Measurements from ENCODE around the gene PATE4. TPM values are rescaled to one million over a fixed set of nuclear protein-coding genes. Genes with fewer than 3 reads are reported as not detected.
"Not testable (repeated sequence)": the region's sequence is repeated elsewhere in the genome, so short reads cannot be mapped to it uniquely, and the experiment has no call there.

Gene PATE4
- not detected for total RNA-seq

GRCh38 chr11:125833016-125833415 lies at the start of gene PATE4:
Gene PATE4 (plus strand): TSS chr11:125833316. CDS start chr11:125833360, 44 bp downstream.
- Histone ChIP-seq H3K9me3 (ENCODE audit: low read depth, low read length) (no peaks in the 10 kb centered on the region), H3K4me3 (ENCODE audit: low read length) (no peak within 1 kb of the TSS), H3K4me1 (ENCODE audit: insufficient read depth, low read length) (no peaks in the 10 kb centered on the region), H3K27me3 (ENCODE audit: insufficient read depth, low read length) (no peaks in the 10 kb centered on the region)

- no peaks in the 10 kb centered on the region for H3K9me3 ChIP-seq (ENCODE audit: low read depth, low read length)
- no peaks in the 10 kb centered on the region for H3K27me3 ChIP-seq (ENCODE audit: insufficient read depth, low read length)
- H3K4me1 ChIP-seq (ENCODE audit: insufficient read depth, low read length), result no peaks in the 10 kb centered on the region
- no peak overlapping the region for H3K4me3 ChIP-seq (ENCODE audit: low read length)
Observed at GRCh38 chr11:125784678-125785077, 48.4 kb upstream of the PATE4 start.

GRCh38 chr11:125787827-125788226 lies 45.3 kb upstream of the PATE4 start, which contains the start of gene PATE3:
Gene PATE3 (plus strand): TSS chr11:125788127. CDS start chr11:125788152, 25 bp downstream.
- no peaks in the 10 kb centered on the region for H3K4me1 ChIP-seq (ENCODE audit: insufficient read depth, low read length)
- no peak within 1 kb of the TSS for H3K4me3 ChIP-seq (ENCODE audit: low read length)
- no peaks in the 10 kb centered on the region for H3K9me3 ChIP-seq (ENCODE audit: low read depth, low read length)
- no peaks in the 10 kb centered on the region for H3K27me3 ChIP-seq (ENCODE audit: insufficient read depth, low read length)

DNA sequence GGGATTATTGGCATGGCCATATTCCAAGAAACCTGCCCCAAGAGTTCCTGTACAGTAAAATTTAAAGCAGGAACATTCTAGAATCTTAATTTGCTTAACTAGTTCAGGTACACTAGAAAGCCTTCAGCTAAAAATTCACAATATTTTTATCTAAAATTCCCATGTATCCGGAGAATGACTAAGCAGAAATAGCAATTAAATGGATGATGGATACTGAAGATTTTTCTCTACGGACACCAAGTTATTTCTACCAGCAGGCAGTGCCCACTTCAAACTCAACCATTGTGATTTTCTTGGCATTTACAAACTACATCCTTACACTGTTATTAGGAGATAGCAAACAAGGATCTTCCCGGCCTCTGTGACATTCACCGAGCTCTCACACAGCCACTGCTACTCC lies 42.3 kb upstream of the PATE4 start:
- Histone ChIP-seq H3K9me3 (ENCODE audit: low read depth, low read length) (peaks cover 11% of the 10 kb centered on the region), H3K27me3 (ENCODE audit: insufficient read depth, low read length) (peaks cover 3% of the 10 kb centered on the region), H3K4me1 (ENCODE audit: insufficient read depth, low read length) (no peaks in the 10 kb centered on the region), H3K4me3 (ENCODE audit: low read length) (no peak overlapping the region)

- Histone ChIP-seq H3K4me1 (ENCODE audit: insufficient read depth, low read length) (no peaks in the 10 kb centered on the region), H3K27me3 (ENCODE audit: insufficient read depth, low read length) (peaks cover 3% of the 10 kb centered on the region), H3K9me3 (ENCODE audit: low read depth, low read length) (peaks cover 25% of the 10 kb centered on the region), H3K4me3 (ENCODE audit: low read length) (no peak overlapping the region)
Observed at GRCh38 chr11:125797641-125798040, 35.5 kb upstream of the PATE4 start.

DNA sequence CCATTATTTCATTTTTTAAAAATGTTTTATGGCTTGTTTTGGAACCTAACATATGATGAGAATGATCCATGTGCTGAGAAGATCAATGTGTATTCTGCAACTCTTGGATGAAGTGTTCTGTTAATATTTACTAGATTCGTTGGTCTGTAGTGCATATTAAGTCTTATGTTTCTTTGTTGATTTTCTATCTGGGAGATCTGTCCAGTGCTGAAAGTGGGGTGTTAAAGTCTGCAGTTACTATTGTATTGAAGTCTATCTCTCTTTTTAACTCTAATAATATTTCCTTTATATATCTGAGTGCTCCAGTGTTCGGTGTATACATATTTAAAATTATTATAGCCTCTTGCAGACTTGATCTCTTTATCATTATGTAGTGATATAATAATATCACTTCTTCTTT lies 33.3 kb upstream of the PATE4 start:
- H3K4me3 ChIP-seq (ENCODE audit: low read length), result no peak overlapping the region
- no peaks in the 10 kb centered on the region for H3K27me3 ChIP-seq (ENCODE audit: insufficient read depth, low read length)
- peaks cover 22% of the 10 kb centered on the region for H3K9me3 ChIP-seq (ENCODE audit: low read depth, low read length)
- H3K4me1 ChIP-seq (ENCODE audit: insufficient read depth, low read length), result no peaks in the 10 kb centered on the region

DNA sequence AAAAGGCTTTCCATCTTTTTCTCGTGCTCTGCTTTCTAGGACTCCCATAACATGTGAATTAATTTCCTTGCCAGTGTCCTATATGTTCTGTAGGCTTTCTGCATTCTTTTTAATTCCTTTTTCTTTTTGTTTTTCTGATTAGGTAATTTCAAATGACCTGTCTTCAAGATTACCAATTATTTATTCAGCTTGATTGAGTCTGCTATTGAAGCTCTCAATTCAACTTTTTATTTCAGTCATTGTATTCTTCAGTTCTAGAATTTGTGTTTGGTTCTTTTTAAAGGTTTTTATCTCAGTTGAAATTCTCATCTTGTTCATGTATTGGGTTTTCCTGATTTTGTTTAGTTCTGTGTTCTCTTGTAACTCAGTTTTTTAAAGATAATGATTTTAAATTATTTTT lies 30.7 kb upstream of the PATE4 start:
- Histone ChIP-seq H3K4me1 (ENCODE audit: insufficient read depth, low read length) (no peaks in the 10 kb centered on the region), H3K27me3 (ENCODE audit: insufficient read depth, low read length) (no peaks in the 10 kb centered on the region), H3K4me3 (ENCODE audit: low read length) (no peak overlapping the region), H3K9me3 (ENCODE audit: low read depth, low read length) (peaks cover 16% of the 10 kb centered on the region)

DNA sequence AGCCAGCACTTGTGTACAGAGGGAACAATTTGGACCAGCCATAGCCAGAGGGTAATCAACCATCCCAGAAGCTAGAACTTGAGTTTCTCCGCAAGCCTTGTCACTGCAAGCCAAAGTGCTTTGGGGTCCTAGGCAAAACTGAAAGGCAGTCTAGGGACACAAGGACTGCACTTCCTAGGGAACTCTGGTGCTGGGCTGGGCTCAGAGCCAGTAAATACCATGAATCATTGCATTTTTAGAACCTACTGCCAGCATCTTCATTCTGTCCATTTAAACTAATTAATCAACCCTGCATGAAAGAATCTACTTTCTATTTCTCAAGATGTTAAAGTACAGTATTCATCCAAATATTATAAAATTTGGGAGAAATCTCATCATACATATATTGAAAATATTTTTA lies 25.2 kb upstream of the PATE4 start:
- Histone ChIP-seq H3K9me3 (ENCODE audit: low read depth, low read length) (peaks cover 8% of the 10 kb centered on the region), H3K4me3 (ENCODE audit: low read length) (no peak overlapping the region), H3K4me1 (ENCODE audit: insufficient read depth, low read length) (no peaks in the 10 kb centered on the region), H3K27me3 (ENCODE audit: insufficient read depth, low read length) (no peaks in the 10 kb centered on the region)

GRCh38 chr11:125835748-125836147 lies 2.6 kb downstream of the PATE4 start:
- no peak overlapping the region for H3K4me3 ChIP-seq (ENCODE audit: low read length)
- H3K9me3 ChIP-seq (ENCODE audit: low read depth, low read length), result no peaks in the 10 kb centered on the region
- no peaks in the 10 kb centered on the region for H3K27me3 ChIP-seq (ENCODE audit: insufficient read depth, low read length)
- no peaks in the 10 kb centered on the region for H3K4me1 ChIP-seq (ENCODE audit: insufficient read depth, low read length)

GRCh38 chr11:125842321-125842948 lies 9.3 kb downstream of the PATE4 start:
- Histone ChIP-seq H3K4me1 (ENCODE audit: insufficient read depth, low read length) (no peaks in the 10 kb centered on the region), H3K4me3 (ENCODE audit: low read length) (no peak overlapping the region), H3K9me3 (ENCODE audit: low read depth, low read length) (peaks cover 15% of the 10 kb centered on the region), H3K27me3 (ENCODE audit: insufficient read depth, low read length) (no peaks in the 10 kb centered on the region)

GRCh38 chr11:125846188-125846587 lies 13.1 kb downstream of the PATE4 start:
- peaks cover 15% of the 10 kb centered on the region for H3K9me3 ChIP-seq (ENCODE audit: low read depth, low read length)
- H3K4me1 ChIP-seq (ENCODE audit: insufficient read depth, low read length), result no peaks in the 10 kb centered on the region
- no peaks in the 10 kb centered on the region for H3K27me3 ChIP-seq (ENCODE audit: insufficient read depth, low read length)
- H3K4me3 ChIP-seq (ENCODE audit: low read length), result no peak overlapping the region

DNA sequence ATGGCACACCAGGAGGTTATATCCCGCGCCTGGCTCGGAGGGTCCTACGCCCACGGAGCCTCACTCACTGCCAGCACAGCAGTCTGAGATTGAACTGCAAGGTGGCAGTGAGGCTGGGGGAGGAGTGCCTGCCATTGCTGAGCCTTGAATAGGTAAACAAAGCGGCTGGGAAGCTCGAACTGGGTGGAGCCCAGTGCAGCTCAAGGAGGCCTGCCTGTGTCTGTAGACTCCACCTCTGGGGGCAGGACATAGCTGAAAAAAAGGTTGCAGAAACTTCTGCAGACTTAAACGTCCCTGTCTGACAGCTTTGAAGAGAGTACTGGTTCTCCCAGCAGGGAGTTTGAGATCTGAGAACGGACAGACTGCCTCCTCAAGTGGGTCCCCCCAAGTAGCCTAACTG lies 24.6 kb downstream of the PATE4 start:
- peaks cover 11% of the 10 kb centered on the region for H3K27me3 ChIP-seq (ENCODE audit: insufficient read depth, low read length)
- H3K9me3 ChIP-seq (ENCODE audit: low read depth, low read length); H3K4me3 ChIP-seq (ENCODE audit: low read length); H3K4me1 ChIP-seq (ENCODE audit: insufficient read depth, low read length): not testable (repeated sequence)

- H3K4me1 ChIP-seq (ENCODE audit: insufficient read depth, low read length); H3K4me3 ChIP-seq (ENCODE audit: low read length); H3K27me3 ChIP-seq (ENCODE audit: insufficient read depth, low read length); H3K9me3 ChIP-seq (ENCODE audit: low read depth, low read length): not testable (repeated sequence)
Observed at GRCh38 chr11:125862786-125863185, 29.7 kb downstream of the PATE4 start.

DNA sequence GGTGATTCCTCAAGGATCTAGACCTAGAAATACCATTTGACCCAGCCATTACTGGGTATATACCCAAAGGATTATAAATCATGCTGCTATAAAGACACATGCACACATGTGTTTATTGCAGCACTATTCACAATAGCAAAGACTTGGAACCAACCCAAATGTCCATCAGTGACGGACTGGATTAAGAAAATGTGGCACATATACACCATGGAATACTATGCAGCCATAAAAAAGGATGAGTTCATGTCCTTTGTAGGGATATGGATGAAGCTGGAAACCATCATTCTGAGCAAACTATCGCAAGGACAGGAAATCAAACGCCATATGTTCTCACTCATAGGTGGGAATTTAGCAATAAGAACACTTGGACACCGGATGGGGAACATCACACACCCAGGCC lies 32.2 kb downstream of the PATE4 start:
- H3K27me3 ChIP-seq (ENCODE audit: insufficient read depth, low read length); H3K4me3 ChIP-seq (ENCODE audit: low read length); H3K4me1 ChIP-seq (ENCODE audit: insufficient read depth, low read length); H3K9me3 ChIP-seq (ENCODE audit: low read depth, low read length): not testable (repeated sequence)

GRCh38 chr11:125869521-125869920 lies 36.4 kb downstream of the PATE4 start:
- Histone ChIP-seq H3K27me3 (ENCODE audit: insufficient read depth, low read length) (no peaks in the 10 kb centered on the region), H3K9me3 (ENCODE audit: low read depth, low read length) (no peaks in the 10 kb centered on the region), H3K4me1 (ENCODE audit: insufficient read depth, low read length) (no peaks in the 10 kb centered on the region), H3K4me3 (ENCODE audit: low read length) (no peak overlapping the region)

- Histone ChIP-seq H3K27me3 (ENCODE audit: insufficient read depth, low read length) (no peaks in the 10 kb centered on the region), H3K4me3 (ENCODE audit: low read length) (no peak overlapping the region), H3K4me1 (ENCODE audit: insufficient read depth, low read length) (no peaks in the 10 kb centered on the region), H3K9me3 (ENCODE audit: low read depth, low read length) (no peaks in the 10 kb centered on the region)
Observed at GRCh38 chr11:125871391-125872137, 38.4 kb downstream of the PATE4 start.

All from mononuclear cell (primary cell).